T-cell (primary cell): ENCODE results near the gene OCA2. TPM values are rescaled to one million over a fixed set of nuclear protein-coding genes. Genes with fewer than 3 reads are reported as not detected.

Experiments used
- ATAC-seq, 4 experiments: fragments of 200-7000 bp in 3 of 4; fragments of 150-1000 bp in 1 of 4; cut with Tn5 transposase; replicated peaks in 1 of 4; 1 replicate in 3 of 4; 2 replicates in 1 of 4; pipeline ENCODE4 v1.10.0; 2021; ENCODE audit warnings: moderate library complexity in 3 of 4, mild to moderate bottlenecking in 2 of 4, moderate number of reproducible peaks in 1 of 4
- CTCF ChIA-PET, 2 donors: fragments of 300-600 bp; sonication (Branson Sonifier 250); formaldehyde crosslinking; loops; one replicate each; lab custom pipeline; 2022; ENCODE audit warnings: antibody characterized with exemption in 2 of 2; lab: Charles Lee
- POLR2A ChIA-PET, 2 donors: fragments of 300-600 bp; sonication (Branson Sonifier 250); formaldehyde crosslinking; loops; one replicate each; lab custom pipeline; 2022; ENCODE audit warnings: antibody characterized with exemption in 2 of 2; lab: Charles Lee
- DNase-seq, 35 experiments: peaks; one replicate each; pipeline versions ENCODE4 v3.0.0 to v3.0.0-alpha.2; 2013 to 2023
- H3K27ac ChIP-seq: one replicate; pipeline ENCODE4 v1.5.1; 2013; ENCODE audit warnings: low read length
- H3K27me3 ChIP-seq, 2 experiments: replicated peaks in 1 of 2; 1 replicate in 1 of 2; 2 replicates in 1 of 2; pipeline versions ENCODE4 v1.6.1 to v1.7.0; 2013; ENCODE audit warnings: low read length in 1 of 2, mixed read lengths in 1 of 2; ENCODE audit not compliant: control insufficient read depth in 2 of 2, insufficient read depth in 2 of 2; ENCODE audit errors: extremely low read depth in 1 of 2
- H3K36me3 ChIP-seq, 2 donors: 1 replicate in 1 of 2; 2 replicates in 1 of 2; pipeline versions ENCODE4 v1.6.1 to v1.7.0; 2013; ENCODE audit warnings: low read length in 1 of 2; ENCODE audit not compliant: control insufficient read depth in 2 of 2, insufficient read depth in 1 of 2; ENCODE audit errors: extremely low read depth in 1 of 2
- H3K4me1 ChIP-seq, 2 experiments: 1 replicate in 1 of 2; 2 replicates in 1 of 2; pipeline versions ENCODE4 v1.6.1 to v1.7.0; 2013; ENCODE audit warnings: low read length in 2 of 2, mixed read lengths in 1 of 2; ENCODE audit not compliant: insufficient read depth in 2 of 2, control insufficient read depth in 1 of 2; ENCODE audit errors: extremely low read depth in 1 of 2
- H3K4me3 ChIP-seq, 2 donors: 1 replicate in 1 of 2; 2 replicates in 1 of 2; pipeline versions ENCODE4 v1.5.1 to v1.7.0; 2013; ENCODE audit warnings: mild to moderate bottlenecking in 2 of 2, low read length in 1 of 2, moderate library complexity in 1 of 2; ENCODE audit not compliant: control insufficient read depth in 1 of 2; ENCODE audit errors: extremely low read depth in 1 of 2
- H3K9me3 ChIP-seq: 2 replicates; pipeline ENCODE4 v1.7.0; 2013
- H3K27ac Mint-ChIP-seq, 2 donors: one replicate each; pipeline ENCODE4 v1.8.0; 2020 to 2021; ENCODE audit warnings: mild to moderate bottlenecking in 2 of 2, mixed read lengths in 2 of 2
- H3K27me3 Mint-ChIP-seq, 2 donors: one replicate each; pipeline ENCODE4 v1.8.0; 2021 to 2022; ENCODE audit warnings: mixed read lengths in 2 of 2
- H3K36me3 Mint-ChIP-seq: one replicate; pipeline ENCODE4 v1.8.0; 2021; ENCODE audit warnings: mixed read lengths
- H3K4me1 Mint-ChIP-seq, 3 donors: one replicate each; pipeline ENCODE4 v1.8.0; 2020 to 2022; ENCODE audit warnings: mixed read lengths in 3 of 3, mild to moderate bottlenecking in 1 of 3
- H3K4me3 Mint-ChIP-seq, 3 donors: one replicate each; pipeline ENCODE4 v1.8.0; 2020 to 2022; ENCODE audit warnings: mild to moderate bottlenecking in 3 of 3, mixed read lengths in 3 of 3, moderate library complexity in 3 of 3
- H3K9me3 Mint-ChIP-seq, 3 donors: one replicate each; pipeline ENCODE4 v1.8.0; 2020 to 2022; ENCODE audit warnings: mixed read lengths in 3 of 3
- WGBS: methylation state at CpG from one replicate; pipeline ENCODE4 v1.1.5; 2013; ENCODE audit warnings: missing lambda C conversion rate; ENCODE audit not compliant: insufficient coverage; 5-methylcytosine and 5-hydroxymethylcytosine counted together
- total RNA-seq, 35 experiments: library from RNA in 6 of 35; stranded (reverse) in 6 of 35; fragments of 120-200 nt in 1 of 35; gene quantifications; one replicate each; pipeline versions ENCODE4 v1.2.1 to v1.2.4 and lab custom pipeline; 2013 to 2026

The OCA2 gene
- total RNA-seq, 5 donors from 2014 or later (not counting 1 experiment from before 2014, with no cell fraction given): 0.19 to 0.67 TPM; not detected in 3

- ChIA-PET CTCF (no interaction called here), POLR2A (no interaction called here)
- WGBS: 86% methylated on average over 11 of the region's 15 CpGs
- Mint-ChIP-seq H3K36me3 (no peaks in the 10 kb centered on the region), H3K27ac (no peak overlapping the region), H3K27me3 (peaks cover 0 to 13% of the 10 kb centered on the region in 2 donors), H3K9me3 (peaks cover 0 to 8% (median 5%) of the 10 kb centered on the region in 3 donors), H3K4me1 (no peaks in the 10 kb centered on the region), H3K4me3 (no peak overlapping the region)
- ATAC-seq (no peak), DNase-seq (no peak)
- Histone ChIP-seq H3K27ac (no peak overlapping the region), H3K4me1 (no peaks in the 10 kb centered on the region), H3K9me3 (no peaks in the 10 kb centered on the region), H3K36me3 (no peaks in the 10 kb centered on the region), H3K27me3 (peaks cover 0 to 12% of the 10 kb centered on the region in 2 experiments), H3K4me3 (no peak overlapping the region)
These were observed 94.0 kb downstream of the OCA2 start for GRCh38 chr15:28005004-28005527.

GRCh38 chr15:28004143-28005003 lies 94.7 kb downstream of the OCA2 start:
- Histone ChIP-seq H3K27ac (no peak overlapping the region), H3K4me1 (no peaks in the 10 kb centered on the region), H3K9me3 (no peaks in the 10 kb centered on the region), H3K4me3 (no peak overlapping the region), H3K27me3 (peaks cover 0 to 12% of the 10 kb centered on the region in 2 experiments), H3K36me3 (no peaks in the 10 kb centered on the region)
- Mint-ChIP-seq H3K27me3 (peaks cover 0 to 13% of the 10 kb centered on the region in 2 donors), H3K36me3 (no peaks in the 10 kb centered on the region), H3K4me3 (no peak overlapping the region), H3K27ac (no peak overlapping the region), H3K4me1 (no peaks in the 10 kb centered on the region), H3K9me3 (peaks cover 0 to 8% (median 5%) of the 10 kb centered on the region in 3 donors)
- WGBS: 82% methylated on average over 20 of the region's 24 CpGs
- ChIA-PET CTCF (no interaction called here), POLR2A (no interaction called here)
- ATAC-seq (no peak), DNase-seq (no peak)

- H3K9me3 ChIP-seq: no peaks in the 10 kb centered on the region
- POLR2A ChIA-PET: no interaction called here
- no peak overlapping the region for H3K27ac ChIP-seq
- no peak for DNase-seq
- Mint-ChIP-seq H3K27ac (no peak overlapping the region), H3K4me1 (no peaks in the 10 kb centered on the region), H3K36me3 (no peaks in the 10 kb centered on the region), H3K27me3 (peaks cover 0 to 13% of the 10 kb centered on the region in 2 donors), H3K4me3 (no peak overlapping the region), H3K9me3 (peaks cover 0 to 7% (median 5%) of the 10 kb centered on the region in 3 donors)
- 95% methylated on average over 51 of the region's 63 CpGs for WGBS
- H3K36me3 ChIP-seq: no peaks in the 10 kb centered on the region
- H3K4me3 ChIP-seq: no peak overlapping the region
- peaks cover 0 to 12% of the 10 kb centered on the region in 2 experiments for H3K27me3 ChIP-seq
- no peak for ATAC-seq
- no peaks in the 10 kb centered on the region for H3K4me1 ChIP-seq
- CTCF ChIA-PET: no interaction called here
These were observed 95.6 kb downstream of the OCA2 start for GRCh38 chr15:28003302-28004037.

GRCh38 chr15:28002867-28003266 lies 96.2 kb downstream of the OCA2 start:
- no peaks in the 10 kb centered on the region for H3K36me3 ChIP-seq
- Mint-ChIP-seq H3K9me3 (peaks cover 0 to 5% (median 3%) of the 10 kb centered on the region in 3 donors), H3K36me3 (no peaks in the 10 kb centered on the region), H3K4me3 (no peak overlapping the region), H3K27ac (no peak overlapping the region), H3K27me3 (peaks cover 0 to 13% of the 10 kb centered on the region in 2 donors), H3K4me1 (no peaks in the 10 kb centered on the region)
- H3K4me1 ChIP-seq: no peaks in the 10 kb centered on the region
- H3K4me3 ChIP-seq: no peak overlapping the region
- ATAC-seq: no peak
- ChIA-PET CTCF (no interaction called here), POLR2A (no interaction called here)
- H3K27ac ChIP-seq: no peak overlapping the region
- H3K27me3 ChIP-seq: peaks cover 0 to 12% of the 10 kb centered on the region in 2 experiments
- no peaks in the 10 kb centered on the region for H3K9me3 ChIP-seq
- no peak for DNase-seq
- 91% methylated on average over 10 of the region's 10 CpGs for WGBS

- Histone ChIP-seq H3K27me3 (peaks cover 0 to 12% of the 10 kb centered on the region in 2 experiments), H3K27ac (no peak overlapping the region), H3K9me3 (no peaks in the 10 kb centered on the region), H3K36me3 (no peaks in the 10 kb centered on the region), H3K4me3 (no peak overlapping the region), H3K4me1 (no peaks in the 10 kb centered on the region)
- CTCF ChIA-PET: no interaction called here
- POLR2A ChIA-PET: no interaction called here
- no peak for DNase-seq
- peaks cover 0 to 5% (median 3%) of the 10 kb centered on the region in 3 donors for H3K9me3 Mint-ChIP-seq
- no peak overlapping the region for H3K27ac Mint-ChIP-seq
- H3K4me3 Mint-ChIP-seq: no peak overlapping the region
- 88% methylated on average over 7 of the region's 12 CpGs for WGBS
- H3K4me1 Mint-ChIP-seq: no peaks in the 10 kb centered on the region
- no peaks in the 10 kb centered on the region for H3K36me3 Mint-ChIP-seq
- no peak for ATAC-seq
- H3K27me3 Mint-ChIP-seq: peaks cover 0 to 13% of the 10 kb centered on the region in 2 donors
These were observed 96.8 kb downstream of the OCA2 start for GRCh38 chr15:28002136-28002861.

GRCh38 chr15:28001641-28002040 lies 97.5 kb downstream of the OCA2 start:
- H3K9me3 Mint-ChIP-seq: peaks cover 2 to 10% (median 5%) of the 10 kb centered on the region in 3 donors
- CTCF ChIA-PET: no interaction called here

More at GRCh38 chr15:28001641-28002040, 97.5 kb downstream of the OCA2 start:
- H3K36me3 ChIP-seq: no peaks in the 10 kb centered on the region
- no peak overlapping the region for H3K4me3 Mint-ChIP-seq
- POLR2A ChIA-PET: no interaction called here
- no peak overlapping the region for H3K27ac ChIP-seq
- no peaks in the 10 kb centered on the region for H3K4me1 ChIP-seq
- WGBS: 75% methylated on average over 10 of the region's 10 CpGs
- no peaks in the 10 kb centered on the region for H3K4me1 Mint-ChIP-seq
- H3K27me3 Mint-ChIP-seq: peaks cover 0 to 9% of the 10 kb centered on the region in 2 donors
- DNase-seq: no peak
- peaks cover 0 to 12% of the 10 kb centered on the region in 2 experiments for H3K27me3 ChIP-seq
- H3K36me3 Mint-ChIP-seq: no peaks in the 10 kb centered on the region
- H3K9me3 ChIP-seq: no peaks in the 10 kb centered on the region
- H3K27ac Mint-ChIP-seq: no peak overlapping the region
- ATAC-seq: no peak
- H3K4me3 ChIP-seq: no peak overlapping the region
